Stimulated activated naive CD4-positive, alpha-beta T cell treated with Interleukin-2 at 50 U/mL for 16 hours (primary cell): ENCODE results near the gene AQP2.

Experiments
- DNase-seq: peaks from one replicate; lab custom pipeline; 2025; lab: John Stamatoyannopoulos, UW

The AQP2 gene

DNA sequence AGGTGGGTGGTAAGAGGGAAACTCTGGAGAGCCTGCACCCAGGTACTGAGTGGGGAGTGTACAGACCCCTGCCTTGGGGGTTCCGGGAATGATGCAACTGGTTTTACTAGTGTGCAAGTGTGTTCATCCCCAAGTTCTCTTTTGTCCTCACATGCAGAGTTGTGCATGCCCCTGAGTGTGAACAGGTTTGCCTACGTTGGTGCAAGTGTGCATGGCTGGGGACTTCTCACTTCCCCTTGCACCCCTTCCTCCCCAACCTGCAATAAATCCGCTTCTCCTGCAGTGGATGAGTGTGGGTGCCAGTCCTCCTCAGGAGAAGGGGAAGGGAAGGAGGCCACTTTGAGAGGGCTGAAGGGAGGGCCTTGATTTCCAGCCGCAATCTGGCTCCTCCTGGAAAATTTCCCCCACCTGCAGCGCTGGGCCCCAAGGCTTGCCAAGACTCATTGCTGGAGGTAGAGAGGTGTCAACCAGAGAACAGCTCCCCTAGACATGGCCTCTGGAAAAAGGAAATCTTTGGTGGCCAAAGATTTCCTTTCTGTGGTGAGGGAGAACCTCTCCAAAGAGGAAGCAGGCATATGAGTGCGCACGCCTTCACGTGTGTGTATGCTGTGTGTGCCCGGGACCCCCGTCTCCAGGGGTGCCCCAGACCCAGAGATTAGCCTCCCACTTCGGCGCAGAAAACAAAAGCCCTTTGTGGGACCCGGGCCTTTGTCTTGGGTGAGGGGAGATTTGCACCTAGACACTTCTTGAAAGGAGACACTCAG lies 5.5 kb downstream of the AQP2 start:
- no peak for DNase-seq

GRCh38 chr12:49956663-49957569 lies 6.4 kb downstream of the AQP2 start:
- no peak for DNase-seq

DNA sequence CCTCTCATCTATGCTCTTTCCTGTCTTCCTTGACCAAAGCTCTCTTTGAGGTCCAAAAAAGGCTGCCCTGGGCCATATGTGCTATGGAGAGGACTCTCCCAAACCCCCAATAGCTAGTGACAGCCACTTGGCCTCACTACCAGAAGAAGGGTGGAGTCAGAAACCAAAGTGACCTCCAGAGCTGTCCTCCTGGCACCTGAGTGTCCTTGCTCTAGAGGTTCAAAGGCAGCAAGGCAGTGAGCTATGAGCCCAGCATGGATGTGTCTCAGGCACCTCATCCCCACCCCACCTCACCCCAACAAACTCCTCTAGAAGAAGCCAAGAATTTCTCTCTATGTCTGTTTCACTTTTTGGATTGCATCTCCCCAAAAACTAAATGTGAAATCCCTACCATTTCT lies 7.0 kb downstream of the AQP2 start:
- DNase-seq = no peak

DNA sequence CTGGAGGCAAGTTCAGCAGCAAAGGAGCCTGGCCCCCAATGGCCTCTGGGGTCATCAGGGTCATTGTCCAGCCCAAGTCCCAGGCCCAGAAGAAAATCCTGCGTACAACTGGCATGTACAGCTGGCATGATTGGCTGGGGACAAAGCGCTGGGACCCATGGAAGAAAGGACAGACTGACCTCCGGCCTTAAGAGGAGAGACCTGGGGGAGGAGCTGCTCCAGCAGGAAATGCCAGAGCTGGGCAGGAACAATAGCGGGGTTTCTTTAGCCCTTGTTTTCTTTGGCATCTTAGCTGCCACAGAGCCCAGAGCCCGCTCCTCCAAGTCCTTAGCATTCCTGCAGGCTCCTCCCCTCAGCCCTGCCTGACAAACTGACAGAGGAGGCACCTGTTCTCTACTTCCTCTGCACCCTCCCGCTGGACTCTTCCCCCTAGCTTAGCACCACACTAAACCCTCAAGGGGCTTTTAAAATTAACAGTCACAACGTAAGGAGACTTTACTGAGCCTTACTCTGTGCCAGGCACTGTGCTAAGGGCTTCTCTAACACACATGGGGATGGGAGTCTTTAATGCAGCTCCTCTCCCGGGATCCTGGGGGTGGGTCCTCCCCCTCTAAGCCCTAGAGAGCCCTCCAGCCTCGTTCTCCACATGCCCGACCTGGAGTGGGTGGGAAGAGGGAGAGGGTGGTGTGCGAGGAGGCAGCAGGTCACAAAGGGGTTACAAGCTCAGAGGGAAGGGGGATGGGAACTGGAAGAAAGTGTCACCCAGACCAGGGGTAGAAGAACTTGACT lies 9.3 kb downstream of the AQP2 start:
- DNase-seq = no peak

GRCh38 chr12:49960474-49961110 lies 10.1 kb downstream of the AQP2 start:
- no peak for DNase-seq

- DNase-seq = no peak
Measured at GRCh38 chr12:49961111-49961922, 10.8 kb downstream of the AQP2 start, which contains the start of gene AQP5. Gene AQP5 (plus strand): TSS chr12:49961872. CDS start chr12:49962018, 146 bp downstream.

- no peak for DNase-seq
Measured at GRCh38 chr12:49961993-49962764, 11.6 kb downstream of the AQP2 start.

GRCh38 chr12:49962861-49963765 lies 12.6 kb downstream of the AQP2 start:
- no peak for DNase-seq

DNA sequence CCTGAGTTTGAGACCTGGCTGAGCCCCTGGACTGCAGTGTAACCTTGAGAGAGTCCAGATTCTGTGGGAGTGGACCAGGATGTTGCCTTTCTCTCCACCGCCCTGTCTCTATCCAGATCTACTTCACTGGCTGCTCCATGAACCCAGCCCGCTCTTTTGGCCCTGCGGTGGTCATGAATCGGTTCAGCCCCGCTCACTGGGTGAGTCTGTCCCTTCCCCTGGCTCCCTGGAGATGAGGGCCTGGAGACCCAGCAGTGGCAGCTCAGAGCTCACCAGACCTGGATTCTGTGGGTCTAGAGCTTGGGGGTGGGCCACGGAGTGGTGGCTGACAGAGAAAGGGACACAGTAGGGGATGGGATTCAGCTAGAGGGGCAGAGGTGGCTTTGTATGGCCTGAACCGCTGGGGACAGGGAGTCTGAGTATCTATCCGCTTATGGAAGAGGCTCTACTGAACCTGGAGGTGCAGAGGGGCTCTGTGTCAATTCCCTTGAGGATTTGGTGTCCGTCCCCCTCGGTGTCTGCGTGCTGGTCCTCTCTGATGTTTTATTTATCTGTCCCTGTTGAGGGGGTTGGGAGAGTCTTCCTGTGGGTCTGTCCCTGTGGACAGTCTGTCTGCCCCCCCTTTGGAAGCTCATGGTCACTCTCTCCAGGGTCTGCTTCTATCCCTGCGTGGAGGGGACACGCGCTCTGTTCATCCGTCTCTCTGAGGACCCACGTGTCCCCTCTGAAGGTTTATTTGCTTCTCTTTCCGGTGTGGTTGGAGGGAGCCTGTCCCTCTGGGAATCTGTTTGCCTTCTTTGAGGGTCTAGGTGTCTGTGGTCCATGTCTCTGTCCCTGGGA lies 13.7 kb downstream of the AQP2 start:
- DNase-seq = no peak

DNA sequence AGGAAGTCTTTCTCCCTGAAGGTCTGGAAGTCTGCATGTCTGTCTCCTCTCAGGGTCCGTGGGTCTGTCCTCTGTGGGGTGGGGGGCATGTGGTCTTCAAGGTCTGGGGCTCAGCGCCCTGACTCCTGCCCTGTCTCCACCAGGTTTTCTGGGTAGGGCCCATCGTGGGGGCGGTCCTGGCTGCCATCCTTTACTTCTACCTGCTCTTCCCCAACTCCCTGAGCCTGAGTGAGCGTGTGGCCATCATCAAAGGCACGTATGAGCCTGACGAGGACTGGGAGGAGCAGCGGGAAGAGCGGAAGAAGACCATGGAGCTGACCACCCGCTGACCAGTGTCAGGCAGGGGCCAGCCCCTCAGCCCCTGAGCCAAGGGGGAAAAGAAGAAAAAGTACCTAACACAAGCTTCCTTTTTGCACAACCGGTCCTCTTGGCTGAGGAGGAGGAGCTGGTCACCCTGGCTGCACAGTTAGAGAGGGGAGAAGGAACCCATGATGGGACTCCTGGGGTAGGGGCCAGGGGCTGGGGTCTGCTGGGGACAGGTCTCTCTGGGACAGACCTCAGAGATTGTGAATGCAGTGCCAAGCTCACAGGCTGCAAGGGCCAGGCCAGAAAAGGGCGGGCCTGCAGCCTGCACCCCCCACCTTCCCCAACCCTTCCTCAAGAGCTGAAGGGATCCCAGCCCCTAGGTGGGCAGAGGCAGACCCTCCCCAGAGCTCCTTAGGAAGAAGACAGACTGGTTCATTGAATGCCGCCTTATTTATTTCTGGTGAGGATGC lies 14.5 kb downstream of the AQP2 start:
- DNase-seq = no peak

GRCh38 chr12:49965836-49966235 lies 15.3 kb downstream of the AQP2 start:
- DNase-seq = no peak

- no peak for DNase-seq
Measured at GRCh38 chr12:49966511-49967041, 16.0 kb downstream of the AQP2 start.

DNA sequence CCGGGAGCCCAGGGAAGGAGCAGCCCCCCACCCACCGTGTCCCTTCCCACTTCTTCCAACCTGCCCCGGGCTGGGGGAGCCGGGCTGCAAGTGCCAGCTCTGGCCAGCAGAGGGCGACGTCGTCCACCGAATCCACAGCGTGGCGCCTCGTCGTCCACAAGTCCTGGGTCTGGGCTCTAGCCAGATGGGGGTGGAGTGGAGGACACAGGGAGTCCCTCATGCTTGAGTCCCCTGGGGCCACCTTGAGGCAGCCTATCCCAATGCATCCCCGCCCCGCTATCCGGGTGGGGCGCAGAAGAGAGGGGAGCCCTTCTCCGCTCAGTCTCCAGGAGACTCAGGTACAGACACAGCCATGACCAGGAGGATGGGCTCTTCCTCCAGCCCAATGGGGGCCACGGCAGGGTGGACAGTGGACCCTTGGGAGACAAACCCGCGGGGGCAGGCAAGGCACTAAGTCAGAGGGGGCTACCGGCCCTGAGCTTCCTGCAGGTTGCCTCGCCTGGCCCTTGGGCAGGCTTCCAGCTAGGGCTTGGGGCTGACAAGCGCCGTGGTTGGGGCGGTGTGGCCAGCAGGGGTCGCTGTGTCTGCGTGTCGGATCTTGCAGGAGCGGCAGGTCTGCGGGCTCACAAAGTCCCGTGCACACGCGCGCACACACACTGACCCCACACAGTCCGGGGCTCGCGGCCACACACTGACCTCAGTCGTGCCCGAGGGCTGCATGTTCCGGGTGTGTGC lies 16.7 kb downstream of the AQP2 start:
- peak; percentile 86 for DNase-seq

DNA sequence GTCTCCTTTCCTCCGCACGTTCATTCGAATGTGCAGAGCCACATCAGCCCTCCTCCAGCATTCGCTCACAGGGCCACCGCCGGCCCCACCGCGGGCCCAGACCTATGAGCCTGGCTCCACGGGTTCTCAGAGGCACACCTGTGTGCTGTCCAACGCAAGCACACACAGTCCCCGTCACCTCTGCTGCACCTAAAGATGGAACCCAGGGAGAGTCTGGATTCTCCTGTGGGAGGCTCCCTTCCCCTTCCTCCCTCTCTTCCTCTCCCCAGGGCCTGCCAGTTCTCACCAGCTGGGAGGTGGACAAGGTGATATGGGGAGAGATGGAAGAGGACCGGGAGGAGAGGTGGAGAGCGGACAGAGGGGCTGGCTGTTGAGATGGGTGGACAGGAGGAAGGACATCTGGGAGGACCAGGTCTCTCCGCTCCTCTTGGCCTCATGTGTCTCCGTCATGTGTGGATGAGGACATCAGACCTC lies 17.3 kb downstream of the AQP2 start:
- DNase-seq = no peak

GRCh38 chr12:49968471-49968870 lies 17.9 kb downstream of the AQP2 start:
- no peak for DNase-seq

DNA sequence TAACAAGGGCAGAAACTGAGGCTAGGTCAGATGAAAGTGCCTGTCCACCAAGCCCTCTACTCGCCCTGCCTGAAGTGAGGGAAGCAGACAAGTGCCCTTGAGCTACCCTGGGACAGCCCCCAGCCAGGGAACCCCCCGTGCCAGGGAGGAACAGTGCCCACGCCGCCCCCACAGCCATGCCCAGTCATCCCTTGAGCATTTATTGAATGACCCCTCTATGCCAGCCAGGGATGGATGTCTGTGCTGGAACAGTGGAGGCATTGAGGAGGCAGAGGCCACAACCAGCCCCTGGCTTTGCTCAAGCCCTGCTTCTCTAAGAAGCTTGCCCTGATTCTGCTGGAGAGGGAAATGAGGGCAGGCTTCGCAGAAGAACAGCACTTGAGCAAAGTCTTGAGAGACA lies 18.5 kb downstream of the AQP2 start:
- no peak for DNase-seq
